ENCODE results near the gene BTG1.

The BTG1 gene, protein sequence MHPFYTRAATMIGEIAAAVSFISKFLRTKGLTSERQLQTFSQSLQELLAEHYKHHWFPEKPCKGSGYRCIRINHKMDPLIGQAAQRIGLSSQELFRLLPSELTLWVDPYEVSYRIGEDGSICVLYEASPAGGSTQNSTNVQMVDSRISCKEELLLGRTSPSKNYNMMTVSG
- total RNA-seq, result 1,521 reads per million, percentile 100 among the genes with 10 or more reads in this experiment

DNA sequence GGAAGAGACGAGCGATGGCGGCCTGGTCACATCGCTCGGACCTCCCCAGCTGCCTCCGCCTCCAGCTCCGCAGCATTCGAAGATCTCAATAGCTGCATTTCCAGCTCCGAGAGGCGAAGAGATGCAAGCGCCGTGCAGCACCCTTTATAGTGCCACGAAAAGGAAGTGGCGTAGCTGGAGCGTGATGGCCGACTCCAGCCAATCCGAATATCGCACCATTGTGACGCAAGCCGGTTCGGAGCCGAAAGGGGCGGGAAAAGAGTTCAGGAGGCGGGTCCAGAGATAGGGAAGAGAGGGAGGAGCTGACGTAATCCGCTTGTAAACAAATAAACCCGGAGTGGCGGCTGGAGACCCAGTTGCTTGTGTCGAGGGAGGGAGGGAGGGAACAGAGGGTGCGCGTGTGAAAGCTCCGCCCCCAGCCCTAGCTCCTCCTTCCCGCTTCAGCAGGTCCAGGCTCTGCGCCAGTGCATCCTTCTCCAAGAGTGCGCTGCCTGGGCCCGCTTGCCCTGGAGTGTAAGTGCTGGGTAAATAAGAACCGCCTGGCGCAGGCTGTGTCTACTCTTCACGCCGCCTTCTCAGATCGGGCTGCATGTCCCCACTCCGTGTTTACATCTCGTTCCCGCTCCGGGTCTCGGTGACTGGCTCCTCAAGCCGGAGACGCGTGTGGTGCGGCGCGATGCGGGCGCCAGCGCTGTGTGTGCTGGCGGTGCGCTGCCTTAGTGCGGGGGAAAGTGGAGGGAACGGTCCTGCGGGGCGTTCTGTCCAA lies at the start of gene BTG1:
Gene BTG1, minus strand, starts transcription at position 116 of the 766 bp plus-strand sequence. CDS start 311 bp downstream, outside the sequence.
- peak; percentile 97 for DNase-seq

- no peak for DNase-seq
Measured at GRCh38 chr12:92194561-92194960, 48.9 kb upstream of the BTG1 start.

GRCh38 chr12:92193846-92194245 lies 48.2 kb upstream of the BTG1 start:
- no peak for DNase-seq

DNA sequence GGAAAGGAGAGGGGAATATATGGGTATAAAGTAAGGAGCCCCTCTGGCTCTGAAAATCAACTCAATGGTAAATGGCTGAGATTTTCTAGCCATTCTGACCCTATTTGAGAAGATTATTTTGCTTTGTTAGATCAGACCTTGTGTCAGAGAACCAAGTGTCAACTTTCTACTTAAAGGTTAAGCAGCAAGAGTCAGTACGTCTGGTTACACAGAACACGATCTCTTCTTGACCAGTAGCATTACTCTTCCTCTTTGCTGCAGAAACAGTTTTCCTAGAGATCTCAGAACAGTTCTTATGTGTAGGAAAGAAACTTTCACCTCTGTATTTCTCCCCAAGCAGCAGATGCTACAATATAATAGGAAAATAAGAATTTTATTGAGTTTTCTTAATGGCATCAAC lies 47.4 kb upstream of the BTG1 start:
- DNase-seq, result no peak

- no peak for DNase-seq
Measured at GRCh38 chr12:92192360-92192759, 46.7 kb upstream of the BTG1 start.

DNA sequence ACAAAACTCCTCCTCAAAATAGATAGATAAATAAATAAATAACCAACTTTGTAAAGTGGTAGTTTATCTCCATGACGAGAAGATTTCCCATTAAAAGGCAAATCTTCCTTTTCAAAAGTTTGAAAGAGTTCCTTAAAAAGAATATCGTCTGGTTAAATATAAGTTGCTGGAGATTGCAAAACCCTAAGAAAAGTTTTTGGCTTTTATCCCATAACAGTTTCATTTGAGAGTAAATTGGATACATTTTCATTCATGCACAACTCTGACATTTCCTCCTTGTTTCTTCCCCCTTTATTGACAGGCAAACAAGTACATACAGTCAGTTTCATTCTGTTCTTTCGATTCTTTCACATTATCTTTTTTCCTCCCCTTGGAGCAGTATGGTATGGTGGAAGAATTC lies 45.4 kb upstream of the BTG1 start:
- DNase-seq, result no peak

- DNase-seq, result no peak
Measured at GRCh38 chr12:92188517-92189188, 43.0 kb upstream of the BTG1 start.

GRCh38 chr12:92186038-92186470 lies 40.4 kb upstream of the BTG1 start:
- no peak for DNase-seq

DNA sequence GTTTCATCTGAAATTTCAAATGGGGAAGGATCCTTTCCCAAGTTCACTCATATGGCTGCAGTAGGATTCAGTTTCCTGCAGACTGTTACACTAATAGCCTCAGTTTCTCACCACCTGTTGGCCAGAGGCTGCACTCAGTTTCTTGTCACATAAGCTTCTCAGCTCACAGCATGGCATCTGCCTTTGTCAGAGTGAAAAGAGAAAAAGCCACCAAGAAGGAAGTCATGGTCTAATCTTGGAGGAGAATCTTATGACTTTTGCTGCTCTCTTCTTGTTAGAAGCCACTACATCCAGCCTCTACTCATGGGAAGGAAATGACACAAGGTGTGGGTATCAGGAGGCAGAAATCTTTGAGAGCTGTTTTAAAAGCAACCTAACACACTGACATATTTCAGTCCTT lies 39.4 kb upstream of the BTG1 start:
- peak; percentile 4 for DNase-seq

- DNase-seq, result no peak
Measured at GRCh38 chr12:92183575-92183974, 37.9 kb upstream of the BTG1 start.

- DNase-seq, result no peak
Measured at GRCh38 chr12:92178340-92178739, 32.7 kb upstream of the BTG1 start.

GRCh38 chr12:92176646-92177045 lies 31.0 kb upstream of the BTG1 start:
- no peak for DNase-seq

GRCh38 chr12:92175961-92176360 lies 30.3 kb upstream of the BTG1 start:
- no peak for DNase-seq

DNA sequence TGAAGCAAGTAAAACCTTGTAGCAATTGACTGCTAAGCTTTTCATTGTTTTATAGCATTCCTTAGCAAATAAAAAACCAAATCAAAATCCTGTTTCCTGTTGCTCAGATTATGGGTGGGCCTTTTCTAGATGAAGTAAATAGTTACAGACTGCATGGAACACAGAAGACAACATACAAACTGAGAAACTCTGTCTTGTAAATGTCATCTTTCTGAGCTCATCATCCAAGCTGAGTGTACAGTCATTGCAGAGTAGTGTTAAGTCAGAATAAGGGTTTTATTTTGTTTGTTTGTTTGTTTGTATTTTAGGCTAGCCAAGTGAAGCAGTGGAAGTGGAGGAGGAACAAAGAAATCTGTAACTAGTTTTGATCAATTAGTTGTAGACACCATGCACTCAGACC lies 24.4 kb upstream of the BTG1 start:
- DNase-seq, result no peak

DNA sequence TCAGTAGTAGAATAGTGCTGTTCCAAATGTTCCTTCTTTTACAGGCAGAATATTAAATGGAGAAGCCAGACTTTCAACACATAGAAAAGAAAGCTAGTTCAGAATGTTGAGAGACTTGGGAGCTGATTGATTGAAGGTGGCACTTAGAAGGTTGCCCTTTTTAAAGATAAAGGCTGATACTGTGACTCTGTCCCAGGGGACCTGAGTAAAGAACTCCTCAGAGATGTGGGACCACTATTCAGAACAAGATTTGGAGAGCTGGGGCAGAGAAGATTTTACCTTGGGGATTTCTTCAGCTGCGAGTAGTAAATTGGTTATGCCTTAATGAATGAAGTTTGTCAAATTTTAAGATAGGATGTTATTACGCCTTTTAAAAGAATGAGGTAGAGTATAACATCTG lies 21.4 kb upstream of the BTG1 start:
- no peak for DNase-seq

- no peak for DNase-seq
Measured at GRCh38 chr12:92164712-92165111, 19.1 kb upstream of the BTG1 start.

GRCh38 chr12:92162079-92162478 lies 16.4 kb upstream of the BTG1 start:
- no peak for DNase-seq

DNA sequence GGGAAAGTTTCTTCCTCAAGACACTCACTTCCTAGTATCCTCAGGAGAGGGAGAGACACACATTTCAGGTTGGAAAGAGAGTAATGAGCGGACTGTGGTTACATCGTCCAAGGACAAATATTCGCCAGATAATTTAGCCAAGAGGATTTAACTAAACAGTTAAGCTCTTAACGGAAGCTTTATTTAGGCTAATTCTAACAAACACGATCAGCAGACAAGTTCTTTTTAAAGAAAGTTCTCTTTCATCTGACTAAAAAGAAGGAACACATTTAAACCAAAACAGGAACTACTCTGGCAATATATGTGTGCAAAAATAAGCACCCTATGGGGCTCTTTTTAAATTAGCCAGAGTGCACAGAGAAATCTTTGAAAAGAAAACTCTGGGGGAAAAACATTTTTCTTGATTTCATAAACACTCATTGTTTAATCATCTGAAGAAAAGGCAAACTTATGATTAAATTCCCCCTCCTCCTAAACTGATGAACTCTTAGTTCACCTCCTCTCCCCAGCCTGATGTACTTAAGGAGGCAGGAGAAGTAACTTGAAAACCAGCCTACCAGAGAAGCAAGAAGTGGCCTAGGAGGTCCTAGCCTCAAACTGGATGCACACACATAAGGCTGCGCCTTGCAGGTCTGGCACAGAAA lies 13.3 kb upstream of the BTG1 start:
- no peak for DNase-seq

- DNase-seq, result no peak
Measured at GRCh38 chr12:92156704-92157395, 11.2 kb upstream of the BTG1 start.

GRCh38 chr12:92156139-92156538 lies 10.5 kb upstream of the BTG1 start:
- no peak for DNase-seq

DNA sequence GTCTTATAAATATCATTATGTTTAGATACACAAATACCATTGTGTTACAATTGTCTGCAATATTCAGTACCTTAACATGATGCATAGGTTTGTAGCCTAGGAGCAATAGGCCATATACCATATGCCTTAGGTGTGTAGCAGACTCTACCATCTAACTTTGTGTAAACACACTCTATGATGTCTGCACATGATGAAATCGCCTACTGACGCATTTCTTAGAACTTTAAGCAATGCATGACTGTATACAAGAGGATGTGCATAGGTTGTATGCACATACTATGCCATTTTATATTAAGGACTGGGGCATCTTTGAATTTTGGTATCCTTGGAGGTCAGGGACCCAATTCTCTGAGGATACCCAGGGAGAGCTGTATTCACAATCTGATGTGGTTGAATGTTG lies 10.1 kb upstream of the BTG1 start:
- no peak for DNase-seq

GRCh38 chr12:92151916-92152315 lies 6.3 kb upstream of the BTG1 start:
- DNase-seq, result no peak

DNA sequence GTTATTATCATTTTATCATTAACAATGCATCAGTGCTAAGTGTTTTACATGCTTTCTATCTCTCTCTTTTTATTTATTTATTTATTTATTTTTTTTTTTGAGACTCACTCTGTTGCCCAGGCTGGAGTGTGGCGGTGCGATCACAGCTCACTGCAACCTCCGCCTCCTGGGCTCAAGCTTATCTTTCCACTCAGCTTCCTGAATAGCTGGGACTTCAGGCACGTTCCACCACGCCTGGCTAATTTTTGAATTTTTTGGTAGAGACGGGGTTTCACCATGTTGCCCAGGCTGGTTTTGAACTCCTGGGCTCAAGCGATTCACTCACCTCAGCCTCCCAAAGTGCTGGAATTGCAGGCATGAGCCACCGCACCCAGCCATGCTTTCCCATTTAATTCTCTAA lies 3.9 kb upstream of the BTG1 start:
- DNase-seq, result no peak

All from effector CD4-positive, alpha-beta T cell (primary cell).